HepG2 (cell line): ENCODE results near the gene STBD1. TPM values are rescaled to one million over a fixed set of nuclear protein-coding genes. Genes with fewer than 3 reads are reported as not detected.
A peak's percentile ranks its signal among the peaks of the same experiment; 100 is the strongest.

Experiments
- ATAC-seq: fragments of 200-7000 bp; cut with Tn5 transposase; 3 replicates; pipeline ENCODE4 v1.9.1; 2020; ENCODE audit warnings: mild to moderate bottlenecking, moderate library complexity
- BruUV-seq: library from RNA; stranded (reverse); fragments of 400-500 nt; replicated peaks from 2 replicates; lab custom pipeline; 2021; lab: Mats Ljungman, UMichigan
- CTCF ChIA-PET: fragments of 300-600 bp; formaldehyde crosslinking; extraction: SDS; loops from one replicate; lab custom pipeline; 2021; ENCODE audit warnings: low total read pairs, inconsistent platforms, low intra/inter-chr PET ratio; lab: Yijun Ruan, JAX
- POLR2A ChIA-PET: fragments of 350-600 bp; sonication (Branson Sonifier 250); formaldehyde crosslinking; loops from one replicate; lab custom pipeline; 2020; ENCODE audit warnings: antibody characterized with exemption, inconsistent platforms; lab: Yijun Ruan, JAX
- DNase-seq: peaks from one replicate; pipeline ENCODE4 v3.0.0-alpha.2; 2015; ENCODE audit warnings: low spot score
- FAIRE-seq: peaks from 3 replicates; lab custom pipeline; 2011; peaks lifted over from hg19 to GRCh38; lab: Jason Lieb, UNC
- H2AFZ ChIP-seq: one replicate; pipeline ENCODE4 v1.6.1; 2011; ENCODE audit warnings: low read length, inconsistent platforms
- H3K27ac ChIP-seq: fragments of 300-600 bp; 3 replicates; pipeline ENCODE4 v1.8.0; 2011; ENCODE audit warnings: mixed run types, mild to moderate bottlenecking, mixed read lengths, low read length, inconsistent platforms; ENCODE audit not compliant: insufficient read depth; ENCODE audit errors: extremely low read length
- H3K27me3 ChIP-seq, 2 experiments: fragments of 200-600 bp in 1 of 2; 2 replicates in 1 of 2; 3 replicates in 1 of 2; pipeline versions ENCODE4 v1.6.0 to v1.8.0; 2011; ENCODE audit warnings: low read length in 2 of 2, mild to moderate bottlenecking in 2 of 2, moderate library complexity in 2 of 2, inconsistent platforms in 1 of 2; ENCODE audit not compliant: insufficient read depth in 2 of 2, control insufficient read depth in 1 of 2
- H3K36me3 ChIP-seq, 2 experiments: fragments of 200-600 bp in 1 of 2; replicated peaks in 1 of 2; 2 replicates in 1 of 2; 3 replicates in 1 of 2; pipeline versions ENCODE4 v1.5.1 to v1.8.0; 2011; ENCODE audit warnings: low read length in 2 of 2, inconsistent platforms in 1 of 2; ENCODE audit not compliant: insufficient read depth in 2 of 2, control insufficient read depth in 1 of 2
- H3K4me1 ChIP-seq: 2 replicates; pipeline ENCODE4 v1.5.1; 2012; ENCODE audit warnings: low read length, inconsistent platforms; ENCODE audit not compliant: insufficient read depth
- H3K4me2 ChIP-seq: 2 replicates; pipeline ENCODE4 v1.6.0; 2011; ENCODE audit warnings: low read depth, low read length, inconsistent platforms
- H3K4me3 ChIP-seq, 3 experiments: fragments of 200-600 bp in 1 of 3; sonication (generic), shearing (Covaris generic) in 1 of 3; replicated peaks in 1 of 3; 2 replicates each; pipeline ENCODE4 v1.5.1; 2011 to 2016; ENCODE audit warnings: low read length in 3 of 3, inconsistent platforms in 2 of 3, low read depth in 2 of 3, mild to moderate bottlenecking in 2 of 3, control low read depth in 1 of 3, mixed read lengths in 1 of 3; ENCODE audit not compliant: insufficient read depth in 1 of 3
- H3K79me2 ChIP-seq: one replicate; pipeline ENCODE4 v1.6.1; 2011; ENCODE audit warnings: low read length, inconsistent platforms; ENCODE audit not compliant: insufficient read depth
- H3K9ac ChIP-seq: 2 replicates; pipeline ENCODE4 v1.6.0; 2011; ENCODE audit warnings: mild to moderate bottlenecking, low read depth, low read length, inconsistent platforms; ENCODE audit not compliant: insufficient read depth
- H3K9me3 ChIP-seq: 2 replicates; pipeline ENCODE4 v1.5.1; 2012; ENCODE audit warnings: mild to moderate bottlenecking, low read length
- H4K20me1 ChIP-seq: 2 replicates; pipeline ENCODE4 v1.6.0; 2011; ENCODE audit warnings: inconsistent platforms, mild to moderate bottlenecking, low read length, moderate library complexity; ENCODE audit not compliant: insufficient read depth
- CEBPB ChIP-seq: IDR thresholded peaks from 2 replicates; pipeline ENCODE4 v1.6.1; 2011; ENCODE audit warnings: low read depth, low read length, improper control_type of control experiment, borderline replicate concordance
- CEBPG ChIP-seq: IDR thresholded peaks from 2 replicates; pipeline ENCODE4 v1.6.1; 2016
- KMT2A ChIP-seq: sonication (generic); formaldehyde crosslinking; IDR thresholded peaks from 2 replicates; pipeline ENCODE4 v1.4.0; 2020; ENCODE audit warnings: missing genetic modification reagents
- MLLT10 ChIP-seq: sonication (generic); formaldehyde crosslinking; IDR thresholded peaks from 2 replicates; pipeline ENCODE4 v1.4.0; 2020; ENCODE audit warnings: missing genetic modification reagents
- RFXANK ChIP-seq: IDR thresholded peaks from 2 replicates; pipeline ENCODE4 v1.6.1; 2016
- ZFY ChIP-seq: sonication (generic); formaldehyde crosslinking; IDR thresholded peaks from 2 replicates; pipeline ENCODE4 v1.4.0; 2020; ENCODE audit warnings: missing genetic modification reagents
- ZNF572 ChIP-seq: sonication (generic); formaldehyde crosslinking; IDR thresholded peaks from 2 replicates; pipeline ENCODE4 v1.5.1; 2020; ENCODE audit warnings: mild to moderate bottlenecking, missing genetic modification reagents
- WGBS: methylation state at CpG from one replicate; pipeline ENCODE4 v1.1.6; 2017; ENCODE audit warnings: low lambda C conversion rate; 5-methylcytosine and 5-hydroxymethylcytosine counted together
- in situ Hi-C: cut with HindIII; loops from 2 replicates; pipeline ENCODE4 v1.10.0; 2017; ENCODE audit warnings: low pct_unique_long_range_greater_than_20kb; ENCODE audit not compliant: extremely low pct_ligation_motif_present
- intact Hi-C: fragments of 100-400 bp; cut with micrococcal nuclease; formaldehyde crosslinking; loops from one replicate; pipeline ENCODE4 v1.10.0; 2022; ENCODE audit not compliant: unreplicated experiment
- polyA plus RNA-seq, 8 experiments: library from polyadenylated mRNA; depleted of rRNA in 3 of 8; stranded (reverse) in 7 of 8; unstranded in 1 of 8; fragments of >200 nt; fragmentation: Illumina TruSeq in 4 of 8; extraction: Trizol in 4 of 8; gene quantifications; 2 replicates each; pipeline versions ENCODE4 v1.2.1 to v1.2.3, GENCODE V29; 2011 to 2016; ENCODE audit warnings: low read depth in 4 of 8, missing spikeins in 1 of 8, mixed read lengths in 1 of 8; ENCODE audit not compliant: insufficient read depth in 1 of 8
- total RNA-seq, 5 experiments: library from RNA; depleted of rRNA; stranded (reverse); fragments of >200 nt; fragmentation: Illumina TruSeq; extraction: Trizol; gene quantifications; 2 replicates each; pipeline ENCODE4 v1.2.3, GENCODE V29; 2016; ENCODE audit warnings: low read depth in 1 of 5
- TF ChIP-seq, protein P1 (sequence below): sonication (generic); formaldehyde crosslinking; IDR thresholded peaks from 2 replicates; pipeline ENCODE4 v1.4.0; 2020; ENCODE audit warnings: missing genetic modification reagents, borderline replicate concordance
- TF ChIP-seq, protein P2 (sequence below): fragments of 450-650 bp; IDR thresholded peaks from 2 replicates; pipeline ENCODE4 v1.6.1; 2017

STBD1 gene
- total and polyA plus RNA-seq, 2 of the 13 experiments (the other 11 are each of a cell fraction or from before 2014, with no cell fraction given), result 2.8 to 4.3 TPM

- TF ChIP-seq, protein P1, sequence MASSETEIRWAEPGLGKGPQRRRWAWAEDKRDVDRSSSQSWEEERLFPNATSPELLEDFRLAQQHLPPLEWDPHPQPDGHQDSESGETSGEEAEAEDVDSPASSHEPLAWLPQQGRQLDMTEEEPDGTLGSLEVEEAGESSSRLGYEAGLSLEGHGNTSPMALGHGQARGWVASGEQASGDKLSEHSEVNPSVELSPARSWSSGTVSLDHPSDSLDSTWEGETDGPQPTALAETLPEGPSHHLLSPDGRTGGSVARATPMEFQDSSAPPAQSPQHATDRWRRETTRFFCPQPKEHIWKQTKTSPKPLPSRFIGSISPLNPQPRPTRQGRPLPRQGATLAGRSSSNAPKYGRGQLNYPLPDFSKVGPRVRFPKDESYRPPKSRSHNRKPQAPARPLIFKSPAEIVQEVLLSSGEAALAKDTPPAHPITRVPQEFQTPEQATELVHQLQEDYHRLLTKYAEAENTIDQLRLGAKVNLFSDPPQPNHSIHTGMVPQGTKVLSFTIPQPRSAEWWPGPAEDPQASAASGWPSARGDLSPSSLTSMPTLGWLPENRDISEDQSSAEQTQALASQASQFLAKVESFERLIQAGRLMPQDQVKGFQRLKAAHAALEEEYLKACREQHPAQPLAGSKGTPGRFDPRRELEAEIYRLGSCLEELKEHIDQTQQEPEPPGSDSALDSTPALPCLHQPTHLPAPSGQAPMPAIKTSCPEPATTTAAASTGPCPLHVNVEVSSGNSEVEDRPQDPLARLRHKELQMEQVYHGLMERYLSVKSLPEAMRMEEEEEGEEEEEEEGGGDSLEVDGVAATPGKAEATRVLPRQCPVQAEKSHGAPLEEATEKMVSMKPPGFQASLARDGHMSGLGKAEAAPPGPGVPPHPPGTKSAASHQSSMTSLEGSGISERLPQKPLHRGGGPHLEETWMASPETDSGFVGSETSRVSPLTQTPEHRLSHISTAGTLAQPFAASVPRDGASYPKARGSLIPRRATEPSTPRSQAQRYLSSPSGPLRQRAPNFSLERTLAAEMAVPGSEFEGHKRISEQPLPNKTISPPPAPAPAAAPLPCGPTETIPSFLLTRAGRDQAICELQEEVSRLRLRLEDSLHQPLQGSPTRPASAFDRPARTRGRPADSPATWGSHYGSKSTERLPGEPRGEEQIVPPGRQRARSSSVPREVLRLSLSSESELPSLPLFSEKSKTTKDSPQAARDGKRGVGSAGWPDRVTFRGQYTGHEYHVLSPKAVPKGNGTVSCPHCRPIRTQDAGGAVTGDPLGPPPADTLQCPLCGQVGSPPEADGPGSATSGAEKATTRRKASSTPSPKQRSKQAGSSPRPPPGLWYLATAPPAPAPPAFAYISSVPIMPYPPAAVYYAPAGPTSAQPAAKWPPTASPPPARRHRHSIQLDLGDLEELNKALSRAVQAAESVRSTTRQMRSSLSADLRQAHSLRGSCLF, result no peak
- TF ChIP-seq RFXANK (CRISPR knock-in tag) (no peak), ZNF572 (CRISPR knock-in tag) (no peak), KMT2A (CRISPR knock-in tag) (no peak)
- TF ChIP-seq, protein P2, sequence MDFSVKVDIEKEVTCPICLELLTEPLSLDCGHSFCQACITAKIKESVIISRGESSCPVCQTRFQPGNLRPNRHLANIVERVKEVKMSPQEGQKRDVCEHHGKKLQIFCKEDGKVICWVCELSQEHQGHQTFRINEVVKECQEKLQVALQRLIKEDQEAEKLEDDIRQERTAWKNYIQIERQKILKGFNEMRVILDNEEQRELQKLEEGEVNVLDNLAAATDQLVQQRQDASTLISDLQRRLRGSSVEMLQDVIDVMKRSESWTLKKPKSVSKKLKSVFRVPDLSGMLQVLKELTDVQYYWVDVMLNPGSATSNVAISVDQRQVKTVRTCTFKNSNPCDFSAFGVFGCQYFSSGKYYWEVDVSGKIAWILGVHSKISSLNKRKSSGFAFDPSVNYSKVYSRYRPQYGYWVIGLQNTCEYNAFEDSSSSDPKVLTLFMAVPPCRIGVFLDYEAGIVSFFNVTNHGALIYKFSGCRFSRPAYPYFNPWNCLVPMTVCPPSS, result no peak
Observed at GRCh38 chr4:76301775-76302162, 4.8 kb upstream of the STBD1 start (continued).

DNA sequence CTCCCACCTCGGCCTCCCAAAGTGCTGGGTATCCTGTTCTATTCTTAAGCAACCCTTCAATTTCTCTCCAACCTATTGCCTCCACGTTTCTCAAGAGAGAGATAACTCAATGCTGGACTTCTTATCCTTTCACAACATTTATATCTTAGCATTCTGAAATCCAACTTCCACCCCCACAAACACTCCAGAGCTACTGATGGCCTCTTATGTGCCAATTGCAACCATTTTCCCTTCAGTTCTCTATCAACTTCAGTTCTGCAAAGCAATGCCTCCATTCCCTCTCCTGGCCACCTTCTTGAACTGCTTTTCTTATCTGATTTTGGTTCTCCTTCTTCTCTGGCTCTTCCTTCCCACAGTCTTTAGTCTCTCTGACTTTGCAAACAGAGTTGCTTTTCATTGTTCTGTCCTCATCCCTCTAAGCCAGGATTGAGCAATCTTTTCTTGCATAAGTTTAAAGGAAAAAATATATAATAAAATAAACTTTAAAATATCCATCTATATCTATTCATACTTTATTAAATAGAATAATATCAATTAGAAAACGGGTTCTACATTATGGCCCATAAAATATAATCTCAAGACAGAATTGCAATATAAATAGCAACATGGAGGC lies 3.6 kb upstream of the STBD1 start:
- no peak for ATAC-seq
- FAIRE-seq, result no peak
- Histone ChIP-seq H3K79me2 (peaks cover 10% of the 10 kb centered on the region), H4K20me1 (no peaks in the 10 kb centered on the region), H3K9me3 (peaks cover 8% of the 10 kb centered on the region), H3K4me3 (no peak overlapping the region), H3K36me3 (no peaks in the 10 kb centered on the region), H2AFZ (no peak overlapping the region), H3K4me2 (no peak overlapping the region), H3K4me1 (peaks cover 46% of the 10 kb centered on the region), H3K9ac (no peak overlapping the region), H3K27me3 (no peaks in the 10 kb centered on the region; a peak in 1 of 5 replicates), H3K27ac (no peak overlapping the region)
- peak; percentile 49; the same call in 1 of the 2 replicates for TF ChIP-seq CEBPB
- TF ChIP-seq ZFY (CRISPR knock-in tag), result no peak
- TF ChIP-seq MLLT10 (CRISPR knock-in tag), result no peak
- TF ChIP-seq CEBPG (CRISPR knock-in tag), result peak; percentile 58
- WGBS, result 74% methylated on average over 3 of the region's 3 CpGs
- POLR2A ChIA-PET, result no interaction called here
- no TSS peak for BruUV-seq
- CTCF ChIA-PET, result no interaction called here
- intact Hi-C loops, result no loop called here
- in situ Hi-C loops, result loop anchor here (10.0 kb wide), 1 partner anchor 128 kb away; no protein-coding TSS in a partner anchor
- no peak for DNase-seq
